Hepatocyte (in vitro differentiated cells): ENCODE results near the gene GOLGA6L7.
"Not testable (repeated sequence)": the region's sequence is repeated elsewhere in the genome, so short reads cannot be mapped to it uniquely, and the experiment has no call there.

Experiments used
- CTCF ChIP-seq: fragments of 200-600 bp; sonication (generic); IDR thresholded peaks from 2 replicates; pipeline ENCODE4 v1.5.1; 2016; ENCODE audit warnings: antibody characterized with exemption, mild to moderate bottlenecking; ENCODE audit not compliant: poor library complexity
- EZH2 ChIP-seq: fragments of 200-600 bp; sonication (generic); IDR thresholded peaks from 2 replicates; pipeline ENCODE4 v1.6.1; 2016; ENCODE audit warnings: antibody characterized with exemption, mild to moderate bottlenecking, borderline replicate concordance
- EZH2phosphoT487 ChIP-seq: fragments of 200-600 bp; sonication (generic); IDR thresholded peaks from one replicate; pipeline ENCODE4 v1.6.1; 2018; ENCODE audit warnings: antibody characterized with exemption, mild to moderate bottlenecking, low read depth, moderate library complexity; ENCODE audit not compliant: unreplicated experiment, severe bottlenecking

- not testable (repeated sequence) for TF ChIP-seq CTCF, EZH2, EZH2phosphoT487
These were observed 13.4 kb downstream of the GOLGA6L7 start for GRCh38 chr15:28834957-28835585.
